ENCODE data around the gene SRSF11.
"Not testable (repeated sequence)": the region's sequence is repeated elsewhere in the genome, so short reads cannot be mapped to it uniquely, and the experiment has no call there.

DNA sequence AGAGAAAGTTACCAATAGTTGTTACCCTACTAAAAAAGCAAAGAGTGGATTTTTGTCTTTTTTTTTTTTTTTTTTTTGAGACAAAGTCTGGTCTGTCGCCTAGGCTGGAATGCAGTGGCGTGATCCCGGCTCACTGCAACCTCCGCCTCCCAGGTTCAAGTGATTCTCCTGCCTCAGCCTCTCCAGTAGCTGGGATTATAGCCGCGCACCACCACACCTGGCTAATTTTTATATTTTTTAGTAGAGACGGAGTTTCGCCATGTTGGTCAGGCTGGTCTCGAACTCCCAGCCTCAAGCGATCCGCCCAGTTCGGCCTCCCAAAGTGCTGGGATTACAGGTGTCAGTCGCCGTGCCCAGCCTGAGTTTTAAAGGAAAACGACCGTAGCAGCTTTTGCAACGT lies 14.3 kb upstream of the SRSF11 start:
- not testable (repeated sequence) for TF ChIP-seq POLR2A (IDR thresholded peaks at IDR 0.05)
- TF ChIP-seq, protein P1, sequence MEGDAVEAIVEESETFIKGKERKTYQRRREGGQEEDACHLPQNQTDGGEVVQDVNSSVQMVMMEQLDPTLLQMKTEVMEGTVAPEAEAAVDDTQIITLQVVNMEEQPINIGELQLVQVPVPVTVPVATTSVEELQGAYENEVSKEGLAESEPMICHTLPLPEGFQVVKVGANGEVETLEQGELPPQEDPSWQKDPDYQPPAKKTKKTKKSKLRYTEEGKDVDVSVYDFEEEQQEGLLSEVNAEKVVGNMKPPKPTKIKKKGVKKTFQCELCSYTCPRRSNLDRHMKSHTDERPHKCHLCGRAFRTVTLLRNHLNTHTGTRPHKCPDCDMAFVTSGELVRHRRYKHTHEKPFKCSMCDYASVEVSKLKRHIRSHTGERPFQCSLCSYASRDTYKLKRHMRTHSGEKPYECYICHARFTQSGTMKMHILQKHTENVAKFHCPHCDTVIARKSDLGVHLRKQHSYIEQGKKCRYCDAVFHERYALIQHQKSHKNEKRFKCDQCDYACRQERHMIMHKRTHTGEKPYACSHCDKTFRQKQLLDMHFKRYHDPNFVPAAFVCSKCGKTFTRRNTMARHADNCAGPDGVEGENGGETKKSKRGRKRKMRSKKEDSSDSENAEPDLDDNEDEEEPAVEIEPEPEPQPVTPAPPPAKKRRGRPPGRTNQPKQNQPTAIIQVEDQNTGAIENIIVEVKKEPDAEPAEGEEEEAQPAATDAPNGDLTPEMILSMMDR (IDR thresholded peaks at IDR 0.05), result not testable (repeated sequence)
